ENCODE data around the gene TRIM67.

- TF ChIP-seq CTCF (IDR thresholded peaks at IDR 0.05): no peak
- TF ChIP-seq EZH2 (IDR thresholded peaks at IDR 0.05; ENCODE audit: borderline replicate concordance, insufficient read depth, low read depth, low read length, poor library complexity, severe bottlenecking): no peak
These were observed 27.9 kb downstream of the TRIM67 start for GRCh38 chr1:231189683-231190270.
